BLaER1 (cell line): ENCODE data around the gene GUCY2D.

Experiments used
- H3K27ac ChIP-seq: shearing (Covaris generic); formaldehyde crosslinking; 2 replicates; pipeline ENCODE4 v1.8.1; 2022
- H3K27me3 ChIP-seq: shearing (Covaris generic); formaldehyde crosslinking; 2 replicates; pipeline ENCODE4 v1.8.1; 2022
- H3K36me3 ChIP-seq: shearing (Covaris generic); formaldehyde crosslinking; 2 replicates; pipeline ENCODE4 v1.8.1; 2022
- H3K4me1 ChIP-seq: shearing (Covaris generic); formaldehyde crosslinking; 2 replicates; pipeline ENCODE4 v1.8.1; 2022
- H3K4me2 ChIP-seq: shearing (Covaris generic); formaldehyde crosslinking; 2 replicates; pipeline ENCODE4 v1.8.1; 2022
- H3K4me3 ChIP-seq: shearing (Covaris generic); formaldehyde crosslinking; 2 replicates; pipeline ENCODE4 v1.8.1; 2022
- H3K9ac ChIP-seq: shearing (Covaris generic); formaldehyde crosslinking; 2 replicates; pipeline ENCODE4 v1.8.1; 2022
- H3K9me3 ChIP-seq: shearing (Covaris generic); formaldehyde crosslinking; 2 replicates; pipeline ENCODE4 v1.8.1; 2022
- H4K20me1 ChIP-seq: shearing (Covaris generic); formaldehyde crosslinking; 2 replicates; pipeline ENCODE4 v1.8.1; 2022
- Cebpa-rat ChIP-seq: shearing (Covaris generic); IDR thresholded peaks from 2 replicates; pipeline ENCODE4 v1.8.1; 2022

GUCY2D gene

DNA sequence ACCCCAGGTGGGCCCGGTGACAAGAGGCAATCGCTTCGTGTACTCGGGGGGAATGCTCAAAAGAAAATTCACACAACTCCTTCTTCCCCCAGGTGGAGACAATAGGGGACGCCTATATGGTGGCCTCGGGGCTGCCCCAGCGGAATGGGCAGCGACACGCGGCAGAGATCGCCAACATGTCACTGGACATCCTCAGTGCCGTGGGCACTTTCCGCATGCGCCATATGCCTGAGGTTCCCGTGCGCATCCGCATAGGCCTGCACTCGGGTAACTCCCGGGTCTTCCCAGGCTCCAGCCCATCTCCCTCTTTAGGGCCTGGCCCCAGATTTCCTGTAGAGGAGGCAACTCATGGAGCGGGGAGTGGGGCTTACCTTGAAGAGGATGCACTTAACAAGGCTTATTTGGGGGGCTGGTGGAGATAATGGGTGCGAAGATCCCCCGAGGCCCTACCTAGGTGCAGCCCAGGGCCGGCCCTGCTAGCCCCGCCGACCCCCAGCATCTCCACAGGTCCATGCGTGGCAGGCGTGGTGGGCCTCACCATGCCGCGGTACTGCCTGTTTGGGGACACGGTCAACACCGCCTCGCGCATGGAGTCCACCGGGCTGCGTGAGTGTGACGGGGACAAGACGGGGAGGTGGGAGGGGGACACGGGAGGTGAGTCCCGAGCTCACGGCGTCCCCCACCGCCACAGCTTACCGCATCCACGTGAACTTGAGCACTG lies 13.0 kb downstream of the GUCY2D start:
- peaks cover 31% of the 10 kb centered on the region for H3K4me1 ChIP-seq
- H3K9me3 ChIP-seq = no peaks in the 10 kb centered on the region
- peak overlapping the region; percentile 64; the same call in 1 of the 2 replicates for H3K4me2 ChIP-seq
- no peaks in the 10 kb centered on the region for H3K36me3 ChIP-seq
- no peak overlapping the region for H3K4me3 ChIP-seq
- peaks cover 25% of the 10 kb centered on the region; the same call in 1 of the 2 replicates for H4K20me1 ChIP-seq
- H3K27me3 ChIP-seq = peaks cover 70% of the 10 kb centered on the region
- H3K27ac ChIP-seq = no peak overlapping the region
- no peak for TF ChIP-seq Cebpa-rat
- no peak overlapping the region for H3K9ac ChIP-seq

GRCh38 chr17:8015957-8016631 lies 13.7 kb downstream of the GUCY2D start:
- no peaks in the 10 kb centered on the region for H3K36me3 ChIP-seq
- no peak overlapping the region for H3K9ac ChIP-seq
- H3K4me1 ChIP-seq = peaks cover 31% of the 10 kb centered on the region
- H3K27me3 ChIP-seq = peaks cover 70% of the 10 kb centered on the region
- no peaks in the 10 kb centered on the region for H3K9me3 ChIP-seq
- H3K27ac ChIP-seq = no peak overlapping the region
- peaks cover 25% of the 10 kb centered on the region; the same call in 1 of the 2 replicates for H4K20me1 ChIP-seq
- H3K4me2 ChIP-seq = peak overlapping the region; percentile 64
- no peak for TF ChIP-seq Cebpa-rat
- peak overlapping the region; percentile 42 for H3K4me3 ChIP-seq

DNA sequence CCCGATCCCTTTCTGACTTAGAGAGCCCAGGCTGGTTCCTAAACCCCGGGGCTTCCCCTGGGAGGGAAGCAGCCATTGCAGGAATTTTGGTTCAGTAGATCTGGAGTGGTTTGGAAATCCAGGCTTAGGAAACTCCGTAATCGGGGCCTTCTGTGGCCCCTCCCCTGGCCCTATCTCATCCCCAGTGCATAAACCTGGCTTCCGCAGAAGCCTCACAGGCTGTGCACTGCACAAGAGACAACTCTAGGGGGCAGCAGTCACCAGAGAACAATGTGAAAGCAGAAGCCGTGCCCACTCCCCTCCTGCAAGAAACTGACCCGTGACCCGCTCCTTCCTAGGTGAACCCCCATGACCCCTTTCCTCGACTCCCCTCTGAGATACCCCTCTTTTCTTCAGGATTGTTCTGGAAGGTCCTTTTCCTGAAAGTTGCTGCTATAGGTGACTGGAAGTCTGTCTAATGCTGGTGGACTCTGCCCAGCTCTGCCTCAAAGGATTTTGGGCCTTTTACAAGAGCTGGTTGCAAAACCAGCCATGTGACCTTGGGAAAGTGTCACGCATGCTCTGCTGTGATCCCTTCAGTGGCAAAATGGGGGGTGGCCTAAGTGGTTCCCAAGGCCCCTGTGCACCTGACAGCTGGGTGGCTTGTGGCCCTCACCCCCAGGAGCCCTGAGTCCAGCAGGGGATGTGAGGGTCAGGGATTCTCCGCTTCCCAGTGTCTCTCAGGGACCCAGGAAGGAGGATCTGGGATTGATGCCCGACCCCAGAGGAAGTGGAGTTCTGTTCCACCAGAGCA lies 14.4 kb downstream of the GUCY2D start:
- Histone ChIP-seq H3K9ac (no peak overlapping the region), H3K9me3 (no peaks in the 10 kb centered on the region), H3K4me2 (peak overlapping the region; percentile 64), H3K4me1 (peaks cover 31% of the 10 kb centered on the region), H3K36me3 (no peaks in the 10 kb centered on the region), H4K20me1 (peaks cover 25% of the 10 kb centered on the region; the same call in 1 of the 2 replicates), H3K4me3 (peak overlapping the region; percentile 42), H3K27ac (no peak overlapping the region), H3K27me3 (peaks cover 68% of the 10 kb centered on the region)
- no peak for TF ChIP-seq Cebpa-rat

- H4K20me1 ChIP-seq = peaks cover 14% of the 10 kb centered on the region; the same call in 1 of the 2 replicates
- H3K4me2 ChIP-seq = no peak overlapping the region
- H3K27ac ChIP-seq = no peak overlapping the region
- H3K9ac ChIP-seq = no peak overlapping the region
- peaks cover 58% of the 10 kb centered on the region for H3K27me3 ChIP-seq
- no peaks in the 10 kb centered on the region for H3K9me3 ChIP-seq
- H3K4me1 ChIP-seq = peaks cover 22% of the 10 kb centered on the region
- no peak for TF ChIP-seq Cebpa-rat
- no peak overlapping the region for H3K4me3 ChIP-seq
- no peaks in the 10 kb centered on the region for H3K36me3 ChIP-seq
These were observed 16.0 kb downstream of the GUCY2D start for GRCh38 chr17:8018436-8018835.

GRCh38 chr17:8019166-8019565 lies 16.8 kb downstream of the GUCY2D start:
- Histone ChIP-seq H3K4me1 (peaks cover 15% of the 10 kb centered on the region), H3K9me3 (no peaks in the 10 kb centered on the region), H3K36me3 (no peaks in the 10 kb centered on the region), H3K27ac (no peak overlapping the region), H3K27me3 (peaks cover 51% of the 10 kb centered on the region), H3K4me2 (no peak overlapping the region), H3K4me3 (no peak overlapping the region), H3K9ac (no peak overlapping the region), H4K20me1 (peaks cover 7% of the 10 kb centered on the region; the same call in 1 of the 2 replicates)
- no peak for TF ChIP-seq Cebpa-rat

- Histone ChIP-seq H3K4me2 (no peak overlapping the region), H3K4me1 (peaks cover 13% of the 10 kb centered on the region; the same call in 1 of the 2 replicates), H3K27ac (no peak overlapping the region), H3K9me3 (no peaks in the 10 kb centered on the region), H4K20me1 (peaks cover 5% of the 10 kb centered on the region; the same call in 1 of the 2 replicates), H3K36me3 (no peaks in the 10 kb centered on the region), H3K9ac (no peak overlapping the region), H3K27me3 (peaks cover 48% of the 10 kb centered on the region), H3K4me3 (no peak overlapping the region)
- TF ChIP-seq Cebpa-rat = no peak
These were observed 17.5 kb downstream of the GUCY2D start for GRCh38 chr17:8019665-8020650.

GRCh38 chr17:8020776-8021564 lies 18.6 kb downstream of the GUCY2D start:
- TF ChIP-seq Cebpa-rat = no peak
- Histone ChIP-seq H3K9me3 (no peaks in the 10 kb centered on the region), H3K4me3 (no peak overlapping the region), H4K20me1 (no peaks in the 10 kb centered on the region), H3K27ac (no peak overlapping the region), H3K36me3 (no peaks in the 10 kb centered on the region), H3K4me2 (no peak overlapping the region), H3K9ac (no peak overlapping the region), H3K4me1 (peaks cover 13% of the 10 kb centered on the region; the same call in 1 of the 2 replicates), H3K27me3 (peaks cover 38% of the 10 kb centered on the region)

DNA sequence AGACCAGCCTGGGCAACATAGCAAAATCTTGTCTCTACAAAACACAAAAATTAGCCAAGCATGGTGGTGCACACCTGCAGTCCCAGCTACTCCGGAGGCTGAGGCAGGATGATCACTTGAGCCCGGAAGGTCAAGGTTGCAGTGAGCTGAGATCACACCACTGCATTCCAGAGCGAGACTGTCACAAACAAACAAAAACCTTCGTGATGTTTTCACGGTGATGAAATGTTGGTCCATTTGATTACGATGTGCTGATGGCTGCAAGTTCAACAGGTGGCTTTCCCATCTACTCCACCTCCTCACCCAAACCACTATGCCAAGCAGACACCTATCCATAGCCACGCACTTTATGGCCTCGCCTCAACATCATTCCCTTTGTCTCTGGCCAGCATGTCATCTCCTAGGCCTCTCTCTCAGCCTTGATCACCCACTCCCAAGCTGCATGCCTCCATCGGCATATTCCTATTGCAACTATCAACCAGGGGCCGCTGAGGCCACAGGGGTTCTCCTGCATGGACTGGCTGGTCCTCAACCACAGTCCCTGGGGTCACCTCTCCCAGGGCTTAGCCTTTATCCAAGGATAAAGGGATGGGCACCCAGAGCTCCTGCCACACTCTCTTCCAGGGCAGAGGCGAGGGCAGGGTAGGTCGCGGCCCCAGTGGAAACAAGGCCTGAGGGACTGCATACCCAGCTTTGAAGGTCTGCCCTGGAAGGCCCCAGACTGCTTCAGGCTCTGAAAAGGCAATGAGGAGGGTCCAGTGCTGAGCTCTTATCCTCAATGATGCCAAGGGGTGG lies 19.3 kb downstream of the GUCY2D start:
- H3K4me1 ChIP-seq = peaks cover 5% of the 10 kb centered on the region; the same call in 1 of the 2 replicates
- H3K4me2 ChIP-seq = no peak overlapping the region
- H3K27me3 ChIP-seq = peaks cover 30% of the 10 kb centered on the region
- TF ChIP-seq Cebpa-rat = no peak
- H4K20me1 ChIP-seq = no peaks in the 10 kb centered on the region
- no peak overlapping the region for H3K27ac ChIP-seq
- no peak overlapping the region for H3K9ac ChIP-seq
- H3K9me3 ChIP-seq = no peaks in the 10 kb centered on the region
- H3K4me3 ChIP-seq = no peak overlapping the region
- no peaks in the 10 kb centered on the region for H3K36me3 ChIP-seq
